Astrocyte (in vitro differentiated cells and primary cell): Measurements from ENCODE around the gene NUP50.

Experiments
- EZH2 ChIP-seq: IDR thresholded peaks from 2 replicates; pipeline ENCODE4 v1.6.1; 2012; ENCODE audit warnings: mild to moderate bottlenecking, low read length, inconsistent platforms; ENCODE audit not compliant: insufficient read depth
- TF ChIP-seq, protein P1 (sequence below): IDR thresholded peaks from 2 replicates; pipeline ENCODE4 v1.5.1; 2011; ENCODE audit warnings: low read depth, mild to moderate bottlenecking, inconsistent platforms, low read length, moderate library complexity; ENCODE audit not compliant: insufficient read depth

DNA sequence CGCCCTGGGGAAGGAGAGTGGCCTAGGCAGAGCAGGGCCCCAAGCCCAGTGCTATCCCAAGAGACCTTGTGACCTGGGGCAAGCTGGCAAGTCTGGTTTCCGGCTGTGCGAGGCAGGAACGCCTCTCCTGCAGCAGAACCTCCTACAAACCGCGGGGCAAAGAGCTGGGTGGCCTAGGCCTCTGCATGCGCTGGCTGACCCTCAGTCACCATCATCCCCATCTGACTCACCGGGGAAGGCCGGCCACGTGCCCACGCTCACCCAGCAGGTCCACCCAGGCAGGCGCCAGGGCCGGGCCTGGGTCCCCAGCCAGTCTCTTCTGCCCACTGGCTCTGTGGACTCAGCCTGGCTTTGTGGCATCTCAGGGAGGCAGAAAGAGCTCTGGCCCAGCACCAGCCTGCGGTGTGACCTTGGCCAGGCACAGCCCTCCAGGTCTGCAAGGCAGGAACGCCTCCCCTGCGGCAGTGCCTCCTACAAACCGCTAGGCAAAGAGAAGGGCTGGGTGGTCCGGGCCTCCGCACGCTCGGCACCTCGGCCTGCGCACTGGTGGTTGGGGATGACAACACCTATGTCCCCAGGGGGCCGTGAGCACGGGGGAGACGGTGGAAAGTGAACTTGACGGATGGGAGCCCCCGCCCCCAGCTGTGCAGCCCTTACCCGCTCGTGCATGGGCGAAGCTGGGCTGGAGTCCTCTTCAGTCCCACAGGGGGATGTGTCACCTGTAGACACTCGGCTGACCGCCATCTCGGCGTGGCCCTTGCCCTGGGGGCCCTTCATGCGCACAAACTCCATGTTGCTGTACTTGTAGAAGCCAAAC, 38.8 kb downstream of the NUP50 start:
- TF ChIP-seq, protein P1, sequence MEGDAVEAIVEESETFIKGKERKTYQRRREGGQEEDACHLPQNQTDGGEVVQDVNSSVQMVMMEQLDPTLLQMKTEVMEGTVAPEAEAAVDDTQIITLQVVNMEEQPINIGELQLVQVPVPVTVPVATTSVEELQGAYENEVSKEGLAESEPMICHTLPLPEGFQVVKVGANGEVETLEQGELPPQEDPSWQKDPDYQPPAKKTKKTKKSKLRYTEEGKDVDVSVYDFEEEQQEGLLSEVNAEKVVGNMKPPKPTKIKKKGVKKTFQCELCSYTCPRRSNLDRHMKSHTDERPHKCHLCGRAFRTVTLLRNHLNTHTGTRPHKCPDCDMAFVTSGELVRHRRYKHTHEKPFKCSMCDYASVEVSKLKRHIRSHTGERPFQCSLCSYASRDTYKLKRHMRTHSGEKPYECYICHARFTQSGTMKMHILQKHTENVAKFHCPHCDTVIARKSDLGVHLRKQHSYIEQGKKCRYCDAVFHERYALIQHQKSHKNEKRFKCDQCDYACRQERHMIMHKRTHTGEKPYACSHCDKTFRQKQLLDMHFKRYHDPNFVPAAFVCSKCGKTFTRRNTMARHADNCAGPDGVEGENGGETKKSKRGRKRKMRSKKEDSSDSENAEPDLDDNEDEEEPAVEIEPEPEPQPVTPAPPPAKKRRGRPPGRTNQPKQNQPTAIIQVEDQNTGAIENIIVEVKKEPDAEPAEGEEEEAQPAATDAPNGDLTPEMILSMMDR, result no peak
- no peak for TF ChIP-seq EZH2
